Keratinocyte (primary cell): ENCODE data around the gene ERC1. TPM values are rescaled to one million over a fixed set of nuclear protein-coding genes. Genes with fewer than 3 reads are reported as not detected.

Experiments
- DNase-seq: peaks from one replicate; pipeline ENCODE4 v3.0.0-alpha.2; 2011; ENCODE audit warnings: low read depth, missing footprints, low spot score
- FAIRE-seq: peaks from 2 replicates; lab custom pipeline; 2011; peaks lifted over from hg19 to GRCh38; lab: Jason Lieb, UNC
- H2AFZ ChIP-seq: 2 replicates; pipeline ENCODE4 v1.6.0; 2012; ENCODE audit warnings: low read length, control low read depth, inconsistent platforms; ENCODE audit not compliant: control insufficient read depth
- H3K27ac ChIP-seq: 2 replicates; pipeline ENCODE4 v1.5.1; 2011; ENCODE audit warnings: low read length; ENCODE audit not compliant: control insufficient read depth, insufficient read depth
- H3K27me3 ChIP-seq: 3 replicates; pipeline ENCODE4 v1.6.0; 2011; ENCODE audit warnings: low read length; ENCODE audit not compliant: control insufficient read depth, insufficient read depth; ENCODE audit errors: extremely low read depth
- H3K36me3 ChIP-seq, 2 experiments: 2 replicates in 1 of 2; 3 replicates in 1 of 2; pipeline ENCODE4 v1.5.1; 2011; ENCODE audit warnings: low read length in 2 of 2, mild to moderate bottlenecking in 1 of 2; ENCODE audit not compliant: control insufficient read depth in 2 of 2, insufficient read depth in 2 of 2; ENCODE audit errors: extremely low read depth in 1 of 2
- H3K4me1 ChIP-seq: 3 replicates; pipeline ENCODE4 v1.5.1; 2011; ENCODE audit warnings: low read length; ENCODE audit not compliant: control insufficient read depth, insufficient read depth; ENCODE audit errors: extremely low read depth
- H3K4me2 ChIP-seq: 3 replicates; pipeline ENCODE4 v1.6.0; 2011; ENCODE audit warnings: low read depth, low read length; ENCODE audit not compliant: control insufficient read depth, insufficient read depth; ENCODE audit errors: extremely low read depth
- H3K4me3 ChIP-seq, 3 experiments: fragments of 200-600 bp in 1 of 3; sonication (generic) in 1 of 3; 2 replicates in 2 of 3; 3 replicates in 1 of 3; pipeline ENCODE4 v1.5.1; 2011 to 2016; ENCODE audit warnings: low read length in 3 of 3, mild to moderate bottlenecking in 3 of 3, control low read depth in 2 of 3, inconsistent platforms in 1 of 3, low read depth in 1 of 3, mixed read lengths in 1 of 3, mixed run types in 1 of 3, moderate library complexity in 1 of 3; ENCODE audit not compliant: control insufficient read depth in 2 of 3, insufficient read depth in 2 of 3; ENCODE audit errors: extremely low read depth in 1 of 3
- H3K79me2 ChIP-seq: 2 replicates; pipeline ENCODE4 v1.6.0; 2012; ENCODE audit warnings: low read length; ENCODE audit not compliant: control insufficient read depth, insufficient read depth
- H3K9ac ChIP-seq: 3 replicates; pipeline ENCODE4 v1.6.0; 2011; ENCODE audit warnings: low read length; ENCODE audit not compliant: control insufficient read depth, insufficient read depth; ENCODE audit errors: extremely low read depth
- H3K9me1 ChIP-seq: 3 replicates; pipeline ENCODE4 v1.6.0; 2011; ENCODE audit warnings: low read length; ENCODE audit not compliant: control insufficient read depth, insufficient read depth; ENCODE audit errors: extremely low read depth
- H3K9me3 ChIP-seq: 2 replicates; pipeline ENCODE4 v1.5.1; 2012; ENCODE audit warnings: low read depth, low read length; ENCODE audit not compliant: control insufficient read depth
- H4K20me1 ChIP-seq: 3 replicates; pipeline ENCODE4 v1.6.0; 2011; ENCODE audit warnings: low read length; ENCODE audit not compliant: control insufficient read depth, insufficient read depth; ENCODE audit errors: extremely low read depth
- CTCF ChIP-seq, 3 experiments: IDR thresholded peaks in 1 of 3; conservative IDR thresholded peaks in 1 of 3; optimal IDR thresholded peaks in 1 of 3; 2 replicates in 2 of 3; 3 replicates in 1 of 3; pipeline versions ENCODE3 to v1.5.1; 2011; ENCODE audit warnings: low read length in 3 of 3, mild to moderate bottlenecking in 3 of 3, moderate library complexity in 2 of 3, control low read depth in 1 of 3, inconsistent platforms in 1 of 3; ENCODE audit not compliant: insufficient read depth in 2 of 3; ENCODE audit errors: extremely low read depth in 1 of 3
- EZH2 ChIP-seq: IDR thresholded peaks from one replicate; pipeline ENCODE4 v1.6.1; 2012; ENCODE audit warnings: inconsistent platforms, mild to moderate bottlenecking, low read length, moderate library complexity
- dilution Hi-C: fragments of 300-500 bp; cut with MboI; formaldehyde crosslinking; loops from one replicate; pipeline ENCODE4 v1.7.0; 2020; ENCODE audit warnings: low sequenced_read_pairs; ENCODE audit not compliant: extremely low pct_ligation_motif_present
- polyA plus RNA-seq, 5 experiments: library from polyadenylated mRNA; depleted of rRNA in 3 of 5; stranded (reverse) in 3 of 5; stranded (forward) in 1 of 5; unstranded in 1 of 5; fragments of >200 nt; gene quantifications; 1 replicate in 1 of 5; 2 replicates in 3 of 5; 3 replicates in 1 of 5; pipeline versions ENCODE4 v1.2.1 to v1.2.3, GENCODE V29; 2011 to 2012; ENCODE audit warnings: missing spikeins in 2 of 5, low read depth in 1 of 5, low replicate concordance in 1 of 5

Gene ERC1
- polyA plus RNA-seq, 1 donor (not counting 4 experiments of a cell fraction or from before 2014, with no cell fraction given), result 16.1 TPM

GRCh38 chr12:1305791-1306500 lies 314.9 kb downstream of the ERC1 start:
- no peaks in the 10 kb centered on the region for H4K20me1 ChIP-seq
- dilution Hi-C loops, result no loop called here
- H3K4me1 ChIP-seq, result no peaks in the 10 kb centered on the region
- no peak overlapping the region for H3K9ac ChIP-seq
- H3K27ac ChIP-seq, result no peak overlapping the region
- H3K4me2 ChIP-seq, result no peak overlapping the region
- no peak overlapping the region for H3K4me3 ChIP-seq
- no peak for FAIRE-seq
- H2AFZ ChIP-seq, result no peak overlapping the region
- DNase-seq, result no peak
- no peak for TF ChIP-seq CTCF (optimal IDR thresholded peaks at IDR 0.05 in 1 of 3, IDR thresholded peaks at IDR 0.05 in 1 of 3, conservative IDR thresholded peaks at IDR 0.05 in 1 of 3; ENCODE audit: extremely low read depth in 1 of 3, insufficient read depth in 2 of 3, low read length in 3 of 3)
- H3K9me3 ChIP-seq, result no peaks in the 10 kb centered on the region
- no peaks in the 10 kb centered on the region for H3K79me2 ChIP-seq
- peaks cover 2% of the 10 kb centered on the region for H3K9me1 ChIP-seq
- peaks cover 0 to 1% of the 10 kb centered on the region in 2 experiments for H3K36me3 ChIP-seq
- no peaks in the 10 kb centered on the region for H3K27me3 ChIP-seq

- TF ChIP-seq EZH2 (no peak), CTCF (optimal IDR thresholded peaks at IDR 0.05 in 1 of 3, IDR thresholded peaks at IDR 0.05 in 1 of 3, conservative IDR thresholded peaks at IDR 0.05 in 1 of 3; ENCODE audit: extremely low read depth in 1 of 3, insufficient read depth in 2 of 3, low read length in 3 of 3) (no peak)
- no peak for DNase-seq
- peaks cover 0 to 1% of the 10 kb centered on the region in 2 experiments for H3K36me3 ChIP-seq
- no peaks in the 10 kb centered on the region for H3K4me1 ChIP-seq
- H3K4me2 ChIP-seq, result no peak overlapping the region
- no peak overlapping the region for H3K4me3 ChIP-seq
- no peaks in the 10 kb centered on the region for H3K27me3 ChIP-seq
- H2AFZ ChIP-seq, result no peak overlapping the region
- no peak overlapping the region for H3K9ac ChIP-seq
- FAIRE-seq, result peak; percentile 71
- H3K79me2 ChIP-seq, result no peaks in the 10 kb centered on the region
- peaks cover 2% of the 10 kb centered on the region for H3K9me1 ChIP-seq
- H4K20me1 ChIP-seq, result no peaks in the 10 kb centered on the region
- H3K27ac ChIP-seq, result no peak overlapping the region
- H3K9me3 ChIP-seq, result no peaks in the 10 kb centered on the region
- dilution Hi-C loops, result no loop called here
Measured at GRCh38 chr12:1306817-1307216, 315.8 kb downstream of the ERC1 start.
